Activated CD4-positive, alpha-beta T cell treated with anti-CD3 and anti-CD28 coated beads, Interleukin-2, amount 50 U/mL, for 4 hours (primary cell): ENCODE measurements around the gene MTA2.
"Not testable (repeated sequence)": the region's sequence is repeated elsewhere in the genome, so short reads cannot be mapped to it uniquely, and the experiment has no call there.

ENCODE experiments used
- DNase-seq, 2 experiments: peaks; one replicate each; pipeline ENCODE4 v3.0.0-alpha.2; 2020

Gene MTA2

DNA sequence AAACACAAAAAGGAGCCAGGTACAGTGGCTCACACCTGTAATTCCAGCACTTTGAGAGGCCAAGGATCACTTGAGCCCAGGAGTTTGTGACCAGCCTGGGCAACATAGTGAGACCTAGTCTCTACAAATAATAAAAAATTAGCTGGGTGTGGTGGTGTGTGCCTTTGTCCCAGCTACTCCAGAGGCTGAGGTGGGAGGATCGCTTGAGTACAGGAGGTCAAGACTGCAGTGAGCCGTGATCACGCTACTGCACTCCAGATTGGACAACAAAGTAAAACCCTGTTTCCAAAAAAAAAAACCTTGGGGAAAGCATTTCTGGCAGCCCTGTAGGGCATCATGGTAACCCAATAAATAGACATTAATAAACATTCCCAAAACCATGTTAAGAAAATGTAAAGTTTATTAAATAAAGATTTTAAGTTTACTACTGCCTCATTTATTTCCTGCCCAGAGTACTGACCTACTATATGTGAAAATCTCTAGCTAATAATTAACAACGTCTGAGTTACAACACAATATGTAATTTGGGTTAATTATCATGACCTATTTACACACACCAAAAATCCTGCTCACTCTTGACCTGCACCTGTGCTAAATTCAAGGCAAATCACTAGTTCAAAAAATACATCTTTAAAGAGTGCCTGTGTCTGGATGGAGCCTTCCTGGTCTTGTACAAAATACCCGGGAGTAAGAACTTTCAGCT lies 36.4 kb downstream of the MTA2 start:
- DNase-seq, result no peak

DNA sequence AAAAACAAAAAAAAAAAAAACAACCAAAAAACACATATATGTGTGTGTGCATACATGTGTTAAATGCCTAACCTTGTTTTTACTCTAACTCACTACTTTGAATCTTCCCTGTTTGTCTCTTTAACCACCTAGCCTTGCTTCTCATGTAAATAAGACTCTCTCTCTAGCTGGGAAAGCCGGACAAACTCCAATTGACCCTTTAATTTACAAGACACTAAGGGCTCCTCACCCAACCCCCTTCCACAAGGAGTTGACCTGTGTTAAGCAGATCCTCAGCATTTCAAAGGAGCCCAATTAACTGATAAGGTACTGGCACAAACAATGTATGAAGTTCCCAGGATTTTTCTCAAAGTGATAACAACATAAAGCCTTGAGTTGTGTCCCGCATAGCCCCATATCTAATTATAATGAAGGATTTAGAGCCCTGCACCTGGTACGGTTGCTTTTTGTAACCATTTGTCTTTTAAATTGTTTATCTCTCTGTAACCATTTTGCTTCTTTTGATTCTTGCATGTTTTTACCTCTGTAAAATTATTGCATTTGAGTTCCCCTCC lies 39.9 kb downstream of the MTA2 start:
- not testable (repeated sequence) for DNase-seq

DNA sequence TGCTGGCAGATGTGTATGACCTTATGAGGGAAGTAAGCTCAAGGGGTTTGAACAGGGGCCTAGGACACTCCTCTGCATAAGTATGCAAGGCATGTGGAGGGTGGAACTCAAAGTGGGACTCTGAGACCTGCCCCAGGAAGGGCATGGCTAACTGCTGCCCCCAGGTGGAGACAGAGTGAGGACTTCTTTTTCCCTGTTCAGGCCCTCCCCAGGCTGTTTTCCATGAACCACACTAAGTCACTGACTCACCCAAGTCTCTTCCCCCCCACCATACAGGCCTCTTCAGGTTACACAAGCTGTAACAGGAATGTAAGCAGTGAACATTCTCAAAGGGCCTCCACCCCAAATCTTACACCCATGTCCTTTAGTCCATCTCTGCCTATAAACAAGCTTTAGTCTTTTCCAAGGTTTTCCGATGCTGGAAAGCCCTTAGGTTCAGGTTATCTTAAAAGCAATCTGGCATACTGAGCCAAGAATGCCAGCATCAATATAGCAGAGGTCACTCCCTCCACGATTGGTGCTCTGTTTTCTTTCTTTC lies 41.0 kb downstream of the MTA2 start:
- peak; percentile 86 to 87 for DNase-seq

DNA sequence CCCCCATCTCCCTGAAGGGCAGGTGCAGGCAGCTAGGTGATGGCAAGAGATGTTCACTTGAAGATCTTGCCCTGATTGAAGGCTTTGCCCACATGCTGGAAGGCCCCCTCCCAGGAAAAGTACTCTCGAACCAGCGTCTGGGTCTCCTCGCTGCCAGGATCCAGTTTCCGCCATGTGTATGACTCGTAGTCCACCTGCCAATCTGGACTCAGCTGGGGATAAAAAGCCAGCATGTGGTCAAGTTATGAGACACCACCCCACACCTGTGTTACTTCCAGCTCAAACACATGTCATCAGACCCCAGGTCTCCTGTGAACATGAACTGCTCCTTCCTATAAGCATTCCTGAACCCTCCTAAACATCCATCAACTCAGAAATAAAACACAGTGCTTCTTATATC lies 42.0 kb downstream of the MTA2 start:
- not testable (repeated sequence) for DNase-seq

DNA sequence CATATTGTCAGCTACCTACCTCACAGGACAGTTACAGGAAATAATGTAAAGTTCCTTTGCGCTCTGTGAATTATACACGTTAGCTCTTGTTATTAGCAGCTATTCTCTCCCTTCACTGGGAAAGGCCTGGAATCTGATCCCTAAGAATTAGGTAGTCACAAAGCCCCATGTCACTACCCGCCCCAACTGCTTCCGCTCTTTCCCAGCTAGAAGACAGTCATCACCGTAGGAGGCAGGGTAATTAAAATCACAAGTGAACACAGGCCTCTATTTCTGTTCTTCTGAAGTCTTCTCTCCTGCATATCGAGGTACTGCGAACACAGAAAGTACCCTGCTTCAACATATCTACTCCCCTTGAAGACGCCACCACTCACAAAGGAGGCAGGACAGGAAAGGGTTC lies 42.5 kb downstream of the MTA2 start:
- DNase-seq, result no peak

DNA sequence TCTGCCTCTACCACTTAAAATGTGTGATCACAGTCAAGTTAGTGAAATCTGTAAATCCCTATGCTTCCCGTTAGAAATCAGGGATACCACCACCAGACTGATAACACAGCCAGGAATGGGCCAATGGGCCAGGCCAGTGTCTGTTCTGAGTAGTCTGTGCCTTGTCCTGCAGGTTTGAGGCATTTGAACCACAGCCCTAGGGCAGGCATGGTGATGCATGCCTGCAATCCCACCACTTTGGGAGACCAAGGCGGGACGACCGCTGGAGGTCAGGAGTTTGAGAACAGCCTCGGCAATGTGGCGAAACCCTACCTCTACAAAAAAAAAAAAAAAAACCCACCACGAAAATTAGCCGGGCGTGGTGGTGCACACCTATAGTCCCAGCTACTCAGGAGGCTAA lies 43.0 kb downstream of the MTA2 start:
- DNase-seq, result no peak

DNA sequence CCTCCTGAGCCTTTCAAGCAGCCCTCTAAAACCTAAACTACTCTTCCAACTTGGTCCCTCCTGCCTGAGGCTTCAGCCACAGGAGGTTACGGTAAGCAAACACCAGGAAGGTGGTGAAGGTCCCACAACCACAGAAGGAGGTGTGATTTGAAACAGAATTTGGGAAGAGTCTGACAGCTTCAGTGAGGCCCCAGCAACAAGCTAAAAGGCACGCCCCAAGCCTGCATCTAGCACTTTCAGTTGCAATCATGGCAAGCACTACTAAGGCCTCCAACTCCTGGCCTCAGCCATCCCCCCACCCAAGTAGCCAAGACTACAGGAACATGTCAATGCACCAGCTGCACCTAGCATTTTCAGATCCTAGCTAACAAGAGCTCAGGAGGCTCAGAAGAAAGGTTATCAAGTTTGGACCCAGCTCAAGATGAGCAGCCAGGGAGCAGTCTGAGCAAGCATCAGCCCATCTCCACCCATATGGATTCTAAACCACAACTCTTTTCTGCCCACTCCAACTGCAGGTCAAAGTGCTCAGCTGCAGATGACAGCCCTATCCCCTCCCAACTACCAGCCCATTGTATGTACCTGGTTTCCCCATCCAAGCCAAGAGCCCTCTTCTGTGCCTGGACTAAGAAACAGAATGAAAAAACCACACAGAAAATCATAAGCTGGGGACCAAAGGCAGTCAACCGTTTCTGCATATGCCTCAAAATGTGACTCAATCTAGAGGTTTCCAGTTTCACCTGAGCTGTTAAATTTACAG lies 44.6 kb downstream of the MTA2 start:
- DNase-seq, result no peak

DNA sequence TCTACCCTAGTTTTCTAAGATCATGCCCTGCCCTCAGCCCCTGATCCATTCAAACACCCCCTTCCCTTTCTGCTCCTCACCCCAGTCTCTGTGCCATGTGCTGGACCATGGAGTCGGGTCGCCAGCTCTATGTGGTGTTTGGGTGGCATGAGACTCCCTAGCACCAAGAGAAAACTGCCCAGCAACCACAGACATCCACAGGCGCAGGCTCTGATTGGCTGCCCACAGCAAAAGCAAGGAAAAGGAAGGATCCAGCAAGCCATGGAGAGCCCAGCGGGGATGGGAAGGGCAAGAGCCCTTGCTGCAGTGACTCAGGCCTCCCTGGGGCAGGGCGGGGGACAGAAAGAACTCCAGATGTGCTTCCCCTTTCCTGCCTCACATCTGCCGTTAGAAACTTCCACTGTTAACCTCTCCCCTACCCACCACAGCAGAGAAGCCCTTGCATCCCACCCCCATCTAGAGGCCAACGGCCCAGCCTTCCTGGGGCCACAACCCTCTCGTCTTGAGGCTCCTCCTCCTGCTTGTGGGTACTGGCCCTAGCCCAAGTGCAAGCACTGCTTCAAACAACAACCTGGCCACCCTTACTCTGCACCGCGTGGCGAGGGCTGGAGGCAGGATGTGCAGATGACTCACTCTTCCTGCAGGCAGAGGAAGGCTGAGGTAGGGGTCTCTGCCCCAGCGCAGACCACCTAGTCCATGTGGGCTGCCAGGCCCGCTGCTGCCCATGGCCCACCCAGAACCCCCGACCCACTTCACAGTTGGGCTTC lies 45.4 kb downstream of the MTA2 start:
- DNase-seq, result peak; percentile 55 to 59

DNA sequence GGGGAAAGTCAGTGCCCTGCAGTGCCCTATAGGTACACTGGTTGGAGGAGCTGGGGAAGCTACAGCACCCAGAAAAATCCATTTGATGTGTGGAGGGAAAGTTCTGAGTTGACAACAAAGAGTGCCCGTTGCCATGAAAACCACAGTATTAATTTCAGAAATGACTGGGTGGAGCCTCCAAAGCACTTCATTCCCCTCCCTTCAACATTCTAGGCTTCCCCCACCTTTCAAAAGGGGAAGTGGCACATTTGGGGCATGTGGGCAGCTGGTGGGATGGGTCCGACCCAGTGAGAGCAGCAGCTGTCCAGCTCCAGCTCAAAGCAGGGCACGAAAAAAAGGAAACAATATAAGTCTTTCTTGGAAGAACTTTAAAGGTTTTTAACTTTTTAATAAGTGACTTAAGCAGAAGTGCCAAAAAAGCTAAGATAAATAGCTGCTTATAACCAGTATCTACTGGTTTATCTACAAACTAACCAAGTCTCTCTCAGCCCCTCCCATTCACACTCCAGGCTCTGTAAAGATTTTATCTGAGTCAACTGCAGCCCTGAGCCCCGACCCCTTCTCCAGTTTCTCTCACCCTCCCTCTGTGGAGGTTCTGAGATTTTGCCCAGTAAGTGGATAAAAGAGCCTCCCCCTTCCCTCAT lies 46.1 kb downstream of the MTA2 start:
- peak in 1 of 2 experiments; percentile 26 for DNase-seq

DNA sequence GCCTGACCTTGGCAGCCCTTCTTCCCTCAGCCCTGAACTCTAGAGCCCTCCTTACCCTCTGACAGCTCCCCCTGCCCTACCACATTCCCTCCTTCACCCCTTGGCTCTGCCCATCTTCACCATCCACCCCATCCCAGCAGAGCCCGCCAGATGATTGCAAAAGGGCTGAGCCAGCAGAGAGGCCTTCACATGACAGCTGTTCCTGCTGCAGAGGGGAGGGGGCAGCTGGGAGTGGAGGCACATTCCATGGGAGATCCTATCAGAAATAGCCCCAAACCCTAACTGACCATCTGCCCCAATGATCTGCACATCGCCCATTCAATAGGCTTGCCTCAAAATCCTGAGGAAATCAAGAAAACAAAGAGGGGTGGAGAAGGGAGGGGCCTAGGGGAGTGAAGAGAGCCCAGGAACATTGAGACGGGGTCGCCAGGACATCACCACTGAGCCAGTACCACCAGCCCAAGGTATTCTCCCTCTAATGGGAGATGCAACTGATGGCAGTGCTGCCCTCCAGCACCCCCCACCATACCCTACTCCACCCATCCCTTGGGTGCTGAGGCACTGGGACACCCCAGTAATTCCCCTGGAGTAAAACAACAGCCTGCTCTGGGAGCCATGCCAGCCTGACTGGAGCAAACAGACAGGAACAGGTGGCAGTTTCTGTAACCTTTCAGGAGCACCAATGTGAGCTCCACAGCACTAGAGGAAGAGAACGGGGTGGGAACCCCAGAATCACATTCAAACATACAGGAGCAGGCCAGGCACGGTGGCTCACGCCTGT lies 47.1 kb downstream of the MTA2 start:
- no peak for DNase-seq

DNA sequence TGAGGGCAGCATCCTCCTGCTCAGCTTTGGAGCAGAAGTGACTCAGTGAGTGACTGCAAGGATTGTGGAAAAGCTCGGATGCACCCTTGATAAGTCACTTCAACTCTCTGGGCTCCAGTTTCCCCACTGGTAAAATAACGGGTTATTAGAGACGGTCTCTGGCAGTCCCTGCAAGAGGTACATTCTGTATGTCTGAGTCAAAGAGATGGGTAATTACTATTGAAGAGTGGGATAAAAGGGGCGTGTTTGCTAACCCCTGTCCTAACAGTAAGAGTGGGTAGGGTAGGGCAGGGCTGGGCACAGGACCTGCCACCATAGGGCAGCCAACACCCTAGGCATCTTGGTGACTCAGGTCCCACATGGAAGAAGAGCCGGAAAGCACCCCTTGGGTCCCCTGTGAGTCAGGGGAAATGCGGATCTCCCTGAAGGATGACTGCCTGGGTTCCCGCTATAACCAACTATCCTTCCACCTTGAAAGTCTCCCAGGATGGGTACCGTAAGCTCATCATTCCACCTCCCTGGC lies 47.8 kb downstream of the MTA2 start:
- DNase-seq, result no peak

DNA sequence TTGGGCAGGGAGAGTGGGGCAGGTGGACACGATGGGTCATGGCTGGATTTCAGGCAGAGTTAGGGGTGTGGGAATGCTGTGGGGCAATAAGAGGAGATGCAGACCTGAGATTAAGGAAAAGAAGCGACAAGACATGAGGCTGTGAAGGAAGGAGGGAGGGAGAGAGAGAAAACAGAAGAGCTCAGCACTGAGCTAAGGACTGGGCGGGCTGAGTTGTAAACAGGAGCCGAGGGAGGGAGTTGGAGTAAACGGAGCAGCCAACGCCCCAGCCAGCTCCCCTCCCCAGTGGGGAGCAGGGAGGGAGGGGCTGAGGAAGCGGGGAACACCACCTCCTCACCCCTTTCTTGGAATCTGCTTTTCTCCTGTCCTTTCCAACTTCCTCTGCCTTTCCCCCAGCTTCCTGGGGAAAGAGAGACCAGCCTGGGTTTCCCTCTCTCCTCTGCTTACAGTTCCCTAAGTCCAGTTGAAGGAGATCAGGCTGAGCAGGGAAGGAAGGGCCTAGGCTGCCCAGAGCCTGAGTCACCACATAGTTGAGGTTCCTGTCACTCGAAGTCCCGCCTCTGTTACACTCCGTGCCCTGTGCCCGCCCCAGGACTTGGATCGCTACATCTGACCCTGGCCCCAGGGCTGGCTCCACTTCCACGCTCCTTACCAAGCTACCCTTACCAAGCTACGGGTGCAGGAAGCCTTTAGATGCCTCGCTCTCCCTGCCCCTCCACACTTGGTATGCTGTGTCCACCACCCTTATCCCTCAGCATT lies 48.4 kb downstream of the MTA2 start:
- peak in 1 of 2 experiments; percentile 36 for DNase-seq

DNA sequence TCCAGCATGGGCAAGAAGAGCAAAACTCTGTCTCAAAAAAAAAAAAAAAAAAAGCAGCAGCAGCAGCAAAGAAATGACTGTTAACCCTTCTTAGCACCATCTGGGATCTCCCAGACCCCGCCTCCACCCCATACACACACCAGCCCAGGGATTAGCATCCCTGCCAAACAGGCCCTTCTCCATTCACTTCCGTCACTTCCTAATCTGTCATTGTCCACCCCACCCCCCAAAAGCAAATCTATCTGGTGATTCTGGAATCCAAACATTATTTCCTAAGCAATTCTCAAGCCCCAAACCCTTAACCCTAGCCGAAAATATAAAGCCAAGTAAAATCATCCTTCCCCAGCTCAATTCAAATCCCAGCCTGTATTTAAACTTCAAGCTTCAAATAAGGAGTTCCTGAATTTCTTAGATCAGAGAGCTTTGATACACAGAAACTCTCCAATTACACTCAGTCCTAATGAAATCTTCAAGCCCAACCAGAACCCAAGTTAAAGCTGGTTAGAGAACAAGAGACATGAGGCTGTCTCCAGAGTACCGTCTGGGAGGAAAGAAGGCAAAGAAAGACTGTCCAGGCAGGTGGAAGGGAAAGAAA lies 49.1 kb downstream of the MTA2 start:
- no peak for DNase-seq

DNA sequence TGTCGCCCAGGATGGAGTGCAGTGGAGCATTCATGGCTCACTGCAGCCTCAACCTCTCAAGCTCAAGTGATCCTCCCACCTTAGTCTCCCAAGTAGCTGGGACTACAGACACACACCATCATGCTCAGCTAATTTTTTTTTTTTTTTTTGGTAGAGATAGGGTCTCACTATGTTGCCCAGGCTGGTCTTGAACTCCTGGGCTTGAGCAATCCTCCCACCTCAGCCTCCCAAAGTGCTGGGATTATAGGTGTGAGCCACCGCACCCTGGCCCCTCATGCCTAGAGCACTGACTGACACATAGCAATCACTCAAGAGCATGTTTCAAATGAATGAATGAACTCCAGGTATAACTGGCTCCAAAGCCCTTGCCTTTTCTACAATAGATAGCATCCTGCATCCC lies 51.2 kb downstream of the MTA2 start:
- not testable (repeated sequence) for DNase-seq

DNA sequence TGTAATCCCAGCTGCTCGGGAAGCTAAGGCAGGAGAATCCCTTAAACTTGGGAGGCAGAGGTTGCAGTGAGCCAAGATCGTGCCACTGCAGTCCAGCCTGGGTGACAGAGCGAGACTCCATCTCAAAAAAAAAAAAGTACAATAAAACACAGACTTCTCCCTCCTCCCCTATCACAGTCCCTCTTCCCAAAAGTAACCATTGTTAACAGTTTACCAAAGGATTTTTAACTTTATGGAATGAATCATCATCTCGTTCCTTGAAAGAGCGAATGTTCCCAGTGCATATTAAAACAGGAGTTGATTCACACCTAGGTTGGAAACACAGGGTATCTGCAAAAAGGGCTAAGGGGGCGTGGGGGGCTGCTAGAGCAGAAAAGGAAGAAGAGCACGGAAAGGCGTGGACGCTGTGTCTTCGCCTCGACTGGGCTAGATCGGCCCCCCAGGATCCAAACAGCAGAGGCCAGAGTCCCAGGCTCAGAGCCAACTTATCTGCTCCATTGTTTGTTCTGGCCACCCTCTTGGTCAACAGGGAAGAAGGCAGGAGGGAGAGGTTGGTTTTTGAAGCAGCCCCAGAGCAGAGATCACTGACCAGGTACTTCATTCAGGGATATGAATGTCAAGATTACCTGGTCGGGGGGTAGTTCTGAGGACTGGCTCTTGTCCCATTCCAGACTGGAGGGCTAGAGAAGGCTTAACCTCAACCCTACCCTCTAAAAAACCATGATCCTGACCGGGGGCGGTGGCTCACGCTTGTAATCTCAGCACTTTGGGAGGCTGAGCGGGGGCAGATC lies 52.9 kb downstream of the MTA2 start:
- DNase-seq, result no peak

DNA sequence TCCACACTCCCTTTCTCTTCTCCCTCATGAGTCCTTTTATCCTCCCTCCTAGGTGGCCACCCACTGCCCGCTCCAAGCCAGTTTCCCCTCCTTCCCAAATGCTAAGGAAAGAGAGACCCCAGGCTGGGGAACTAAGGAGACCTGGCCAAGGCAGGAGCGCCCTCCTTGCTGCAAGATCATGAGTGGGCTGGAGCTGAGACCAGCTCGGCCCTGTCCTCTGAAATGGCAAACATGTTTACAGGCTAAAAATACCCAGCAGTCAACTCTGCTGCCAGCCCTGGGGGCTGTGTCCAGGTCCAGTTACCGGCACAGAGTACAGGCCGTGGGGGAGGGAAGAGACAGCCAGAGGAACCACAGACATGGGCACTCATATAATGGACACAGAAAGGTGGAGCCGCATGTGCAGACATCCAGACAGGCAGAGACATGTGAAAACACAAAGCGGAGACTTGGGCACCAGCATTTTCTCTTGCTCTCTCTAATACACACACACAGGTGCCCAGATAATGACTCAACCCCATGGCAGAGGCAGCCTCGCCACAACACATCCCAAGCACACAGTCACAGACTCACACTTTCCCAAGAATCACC lies 53.9 kb downstream of the MTA2 start:
- no peak for DNase-seq

DNA sequence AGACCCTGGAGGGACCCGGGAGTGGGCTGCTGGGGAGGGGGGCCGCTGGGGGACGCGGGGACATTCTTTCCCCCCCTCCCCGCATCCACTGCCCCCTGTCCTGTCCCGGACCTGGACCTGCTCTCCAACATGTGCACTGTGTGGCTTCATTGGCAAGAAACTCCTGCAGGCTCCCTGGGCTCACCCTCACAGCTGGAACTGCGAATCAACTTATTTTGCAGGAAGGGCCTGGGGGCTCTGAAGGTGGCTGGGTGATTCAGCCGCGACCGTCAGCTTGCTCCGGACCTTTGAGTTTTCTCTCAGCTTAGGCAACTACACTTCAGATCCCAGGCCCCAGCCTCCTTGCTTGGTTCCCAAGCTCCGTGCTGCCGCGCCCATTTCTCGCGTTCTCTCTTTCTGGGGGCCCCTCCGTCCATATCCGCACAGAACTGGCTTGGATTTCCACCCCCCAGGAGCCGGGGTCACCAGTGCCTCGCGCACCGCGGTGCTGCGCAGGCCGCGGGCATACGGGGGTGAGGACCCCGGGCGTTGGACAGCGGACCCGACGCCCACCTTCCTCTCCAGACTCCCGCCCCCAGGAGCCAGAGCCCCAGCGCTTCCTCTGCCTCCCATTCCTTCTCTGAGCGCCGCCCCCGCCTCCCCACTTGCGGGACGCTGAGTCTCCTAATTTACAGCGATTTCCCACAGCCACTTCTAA lies 54.6 kb downstream of the MTA2 start:
- DNase-seq, result no peak

DNA sequence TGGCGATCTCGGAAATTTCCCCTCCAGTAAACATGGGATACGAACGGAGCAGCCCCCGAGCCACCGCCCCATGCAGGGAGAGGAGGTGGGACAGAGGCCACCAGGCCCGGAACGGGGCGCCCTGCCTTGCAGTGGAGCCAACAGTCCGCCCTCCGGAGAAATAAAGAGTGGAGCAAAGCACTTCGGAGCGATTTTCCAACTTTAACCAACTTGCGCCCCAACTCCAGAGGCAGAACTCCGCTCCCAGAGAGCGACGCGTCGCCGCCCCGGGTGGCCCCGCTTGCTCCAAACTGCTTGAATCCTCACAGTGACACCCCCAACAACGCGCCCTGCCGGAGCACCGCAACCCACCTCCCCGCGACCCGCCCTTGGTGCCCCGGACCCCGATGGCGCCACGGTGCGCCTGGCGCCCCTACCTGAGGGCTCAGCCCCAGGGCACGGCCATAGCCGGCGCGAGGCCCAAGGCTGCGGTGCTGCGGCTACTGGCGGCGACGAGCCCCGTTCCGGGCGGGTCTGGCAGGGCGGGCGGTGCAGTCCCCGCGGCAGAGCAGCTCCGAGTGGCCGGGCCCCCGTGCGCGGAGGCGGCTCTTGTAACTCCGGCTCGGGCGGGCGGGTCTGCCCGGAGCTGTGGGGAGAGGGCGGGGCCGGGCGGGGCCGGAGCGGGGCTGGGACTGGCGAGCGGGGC lies 55.3 kb downstream of the MTA2 start, which contains the start of gene AHNAK:
AHNAK (minus strand) TSS at position 563 of the 685 bp plus-strand sequence. CDS start 10,708 bp downstream, outside the sequence.
- DNase-seq, result peak in 1 of 2 experiments; percentile 38
